ENCODE data around the gene PPP1R14B.

The PPP1R14B gene

DNA sequence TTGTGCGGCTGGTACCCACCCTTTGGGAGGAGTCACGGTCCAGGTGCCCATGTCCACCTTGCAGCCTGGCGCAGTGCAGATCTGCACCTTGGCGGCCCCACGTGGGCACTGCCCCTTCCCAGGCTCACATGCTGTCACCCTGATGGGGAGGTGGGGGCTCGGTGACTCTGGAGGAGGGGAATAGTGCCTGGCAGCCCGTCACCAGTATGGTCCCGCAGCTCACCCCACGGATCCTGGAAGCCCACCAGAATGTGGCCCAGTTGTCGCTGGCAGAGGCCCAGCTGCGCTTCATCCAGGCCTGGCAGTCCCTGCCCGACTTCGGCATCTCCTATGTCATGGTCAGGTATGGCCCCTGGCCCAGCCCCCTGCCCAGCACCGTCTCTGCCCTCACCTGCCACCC lies 25.9 kb downstream of the PPP1R14B start:
- TF ChIP-seq, protein P1, sequence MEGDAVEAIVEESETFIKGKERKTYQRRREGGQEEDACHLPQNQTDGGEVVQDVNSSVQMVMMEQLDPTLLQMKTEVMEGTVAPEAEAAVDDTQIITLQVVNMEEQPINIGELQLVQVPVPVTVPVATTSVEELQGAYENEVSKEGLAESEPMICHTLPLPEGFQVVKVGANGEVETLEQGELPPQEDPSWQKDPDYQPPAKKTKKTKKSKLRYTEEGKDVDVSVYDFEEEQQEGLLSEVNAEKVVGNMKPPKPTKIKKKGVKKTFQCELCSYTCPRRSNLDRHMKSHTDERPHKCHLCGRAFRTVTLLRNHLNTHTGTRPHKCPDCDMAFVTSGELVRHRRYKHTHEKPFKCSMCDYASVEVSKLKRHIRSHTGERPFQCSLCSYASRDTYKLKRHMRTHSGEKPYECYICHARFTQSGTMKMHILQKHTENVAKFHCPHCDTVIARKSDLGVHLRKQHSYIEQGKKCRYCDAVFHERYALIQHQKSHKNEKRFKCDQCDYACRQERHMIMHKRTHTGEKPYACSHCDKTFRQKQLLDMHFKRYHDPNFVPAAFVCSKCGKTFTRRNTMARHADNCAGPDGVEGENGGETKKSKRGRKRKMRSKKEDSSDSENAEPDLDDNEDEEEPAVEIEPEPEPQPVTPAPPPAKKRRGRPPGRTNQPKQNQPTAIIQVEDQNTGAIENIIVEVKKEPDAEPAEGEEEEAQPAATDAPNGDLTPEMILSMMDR (IDR thresholded peaks at IDR 0.05; ENCODE audit: low read depth, low read length, missing control alignments): no peak
- H3K36me3 ChIP-seq (replicated peaks): peaks cover 8% of the 10 kb centered on the region
- in situ Hi-C loops (cut with HindIII; ENCODE audit: low pct_ligation_motif_present, low sequenced_read_pairs): no loop called here
- H3K27me3 ChIP-seq (replicated peaks): no peaks in the 10 kb centered on the region
- no peak overlapping the region for H3K4me3 ChIP-seq (ENCODE audit: low read depth, low read length)
- H3K27ac ChIP-seq: no peak overlapping the region
- no peak for DNase-seq

DNA sequence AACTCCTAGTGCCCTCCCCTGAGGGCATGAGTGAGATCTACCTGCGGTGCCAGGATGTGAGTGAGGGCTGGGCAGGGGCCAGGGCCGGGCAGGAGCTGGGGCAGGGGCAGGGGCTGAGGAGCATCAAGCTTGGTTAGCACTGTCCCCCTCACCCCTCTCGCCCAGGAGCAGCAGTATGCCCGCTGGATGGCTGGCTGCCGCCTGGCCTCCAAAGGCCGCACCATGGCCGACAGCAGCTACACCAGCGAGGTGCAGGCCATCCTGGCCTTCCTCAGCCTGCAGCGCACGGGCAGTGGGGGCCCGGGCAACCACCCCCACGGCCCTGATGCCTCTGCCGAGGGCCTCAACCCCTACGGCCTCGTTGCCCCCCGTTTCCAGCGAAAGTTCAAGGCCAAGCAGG lies 26.5 kb downstream of the PPP1R14B start:
- TF ChIP-seq, protein P1 (IDR thresholded peaks at IDR 0.05; ENCODE audit: low read depth, low read length, missing control alignments): no peak
- no peak for DNase-seq
- no peaks in the 10 kb centered on the region for H3K27me3 ChIP-seq (replicated peaks)
- peaks cover 8% of the 10 kb centered on the region for H3K36me3 ChIP-seq (replicated peaks)
- in situ Hi-C loops (cut with HindIII; ENCODE audit: low pct_ligation_motif_present, low sequenced_read_pairs): no loop called here
- no peak overlapping the region for H3K27ac ChIP-seq
- no peak overlapping the region for H3K4me3 ChIP-seq (ENCODE audit: low read depth, low read length)

DNA sequence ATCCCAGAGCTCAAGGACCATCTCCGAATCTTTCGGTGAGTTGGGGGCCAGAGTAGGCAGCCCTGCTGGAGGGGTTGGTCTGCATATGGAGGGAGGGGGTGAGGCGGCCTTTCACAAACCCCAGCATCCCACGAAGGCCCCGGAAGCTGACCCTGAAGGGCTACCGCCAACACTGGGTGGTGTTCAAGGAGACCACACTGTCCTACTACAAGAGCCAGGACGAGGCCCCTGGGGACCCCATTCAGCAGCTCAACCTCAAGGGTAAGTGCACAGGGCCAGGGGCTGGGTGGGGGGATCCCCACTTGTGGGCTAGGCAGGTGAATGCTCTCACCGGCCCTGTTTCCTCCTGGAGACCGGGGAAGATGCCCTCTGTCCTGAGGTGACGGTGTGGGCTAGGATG lies 27.0 kb downstream of the PPP1R14B start:
- no peak overlapping the region for H3K4me3 ChIP-seq (ENCODE audit: low read depth, low read length)
- DNase-seq: no peak
- TF ChIP-seq, protein P1 (IDR thresholded peaks at IDR 0.05; ENCODE audit: low read depth, low read length, missing control alignments): no peak
- peaks cover 8% of the 10 kb centered on the region for H3K36me3 ChIP-seq (replicated peaks)
- H3K27ac ChIP-seq: no peak overlapping the region
- no peaks in the 10 kb centered on the region for H3K27me3 ChIP-seq (replicated peaks)
- in situ Hi-C loops (cut with HindIII; ENCODE audit: low pct_ligation_motif_present, low sequenced_read_pairs): no loop called here

DNA sequence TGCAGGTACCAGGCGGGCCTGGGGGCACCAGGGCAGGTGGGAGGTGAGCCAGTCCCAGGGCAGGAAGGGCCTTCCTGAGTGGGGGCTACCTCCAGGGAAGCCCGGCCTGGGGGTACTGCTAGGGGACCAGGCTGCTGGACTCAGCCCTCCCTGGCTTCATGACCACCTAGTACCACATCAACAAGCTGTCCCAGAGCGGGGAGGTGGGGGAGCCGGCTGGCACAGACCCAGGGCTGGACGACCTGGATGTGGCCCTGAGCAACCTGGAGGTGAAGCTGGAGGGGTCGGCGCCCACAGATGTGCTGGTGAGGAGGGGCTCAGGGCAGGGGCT lies 27.4 kb downstream of the PPP1R14B start:
- Histone ChIP-seq H3K27me3 (replicated peaks) (no peaks in the 10 kb centered on the region), H3K4me3 (ENCODE audit: low read depth, low read length) (no peak overlapping the region), H3K36me3 (replicated peaks) (peaks cover 8% of the 10 kb centered on the region), H3K27ac (no peak overlapping the region)
- TF ChIP-seq, protein P1 (IDR thresholded peaks at IDR 0.05; ENCODE audit: low read depth, low read length, missing control alignments): no peak
- DNase-seq: no peak
- in situ Hi-C loops (cut with HindIII; ENCODE audit: low pct_ligation_motif_present, low sequenced_read_pairs): no loop called here

DNA sequence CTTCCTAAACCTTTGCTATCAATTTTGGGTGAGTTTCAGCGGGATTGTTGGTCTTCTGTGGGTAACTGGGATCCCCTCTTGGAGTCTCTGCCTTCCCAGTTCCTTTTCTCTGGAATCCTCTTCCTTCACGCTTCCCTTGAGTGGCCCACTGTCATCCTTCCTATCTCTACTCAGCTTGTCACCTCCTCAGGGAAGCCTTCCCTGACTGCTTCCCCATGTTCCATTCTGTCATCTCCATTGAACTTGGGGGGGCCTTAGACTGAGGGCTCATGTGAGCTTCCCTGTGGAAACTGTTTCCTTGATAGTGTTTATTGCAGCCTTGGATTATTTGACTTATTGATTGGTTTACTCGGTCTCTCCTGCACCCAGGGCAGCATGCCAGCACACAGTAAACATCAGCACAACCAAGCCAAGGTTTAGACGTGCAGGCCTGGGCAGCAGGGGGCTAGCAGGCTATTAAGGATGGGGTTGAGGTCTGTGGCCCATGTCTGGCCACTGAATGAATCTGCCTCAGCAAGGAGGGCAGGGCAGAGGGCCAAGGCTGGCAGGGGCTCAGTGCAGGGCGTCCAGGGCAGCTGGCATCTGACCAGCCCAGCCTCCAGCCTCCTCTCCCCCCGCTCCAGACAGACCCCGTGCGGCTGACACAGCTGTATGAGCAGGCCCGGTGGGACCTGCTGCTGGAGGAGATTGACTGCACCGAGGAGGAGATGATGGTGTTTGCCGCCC lies 28.0 kb downstream of the PPP1R14B start:
- in situ Hi-C loops (cut with HindIII; ENCODE audit: low pct_ligation_motif_present, low sequenced_read_pairs): no loop called here

More for the DNA sequence above, 28.0 kb downstream of the PPP1R14B start:
- Histone ChIP-seq H3K27me3 (replicated peaks) (no peaks in the 10 kb centered on the region), H3K27ac (no peak overlapping the region), H3K36me3 (replicated peaks) (peaks cover 8% of the 10 kb centered on the region), H3K4me3 (ENCODE audit: low read depth, low read length) (no peak overlapping the region)
- TF ChIP-seq, protein P1 (IDR thresholded peaks at IDR 0.05; ENCODE audit: low read depth, low read length, missing control alignments): no peak
- no peak for DNase-seq

Data from brain microvascular endothelial cell (primary cell).